Nephron (organoid): ENCODE measurements around the gene MEX3D.
"Not testable (repeated sequence)": the region's sequence is repeated elsewhere in the genome, so short reads cannot be mapped to it uniquely, and the experiment has no call there.

Source experiments
- H3K27ac Mint-ChIP-seq, 3 experiments: 2 replicates each; pipeline ENCODE4 v1.8.0; 2020; ENCODE audit warnings: mixed read lengths in 3 of 3, mild to moderate bottlenecking in 2 of 3, moderate library complexity in 1 of 3
- H3K27me3 Mint-ChIP-seq: 2 replicates; pipeline ENCODE4 v1.8.0; 2021; ENCODE audit warnings: low read depth, mild to moderate bottlenecking, moderate library complexity, mixed read lengths
- H3K36me3 Mint-ChIP-seq: 2 replicates; pipeline ENCODE4 v1.8.0; 2020; ENCODE audit warnings: low read depth, mixed read lengths
- H3K4me1 Mint-ChIP-seq: 2 replicates; pipeline ENCODE4 v1.8.0; 2020; ENCODE audit warnings: mixed read lengths
- H3K4me3 Mint-ChIP-seq, 3 experiments: 2 replicates each; pipeline ENCODE4 v1.8.0; 2020; ENCODE audit warnings: mild to moderate bottlenecking in 3 of 3, mixed read lengths in 3 of 3, moderate library complexity in 2 of 3
- H3K9me3 Mint-ChIP-seq: 2 replicates; pipeline ENCODE4 v1.8.0; 2020; ENCODE audit warnings: mixed read lengths
- TF ChIP-seq, protein P1 (sequence below), 3 experiments: fragments of 200-600 bp; sonication (generic); IDR thresholded peaks; one replicate each; pipeline ENCODE4 v1.5.0; 2021; ENCODE audit warnings: antibody characterized with exemption in 3 of 3; ENCODE audit not compliant: unreplicated experiment in 3 of 3

MEX3D gene

DNA sequence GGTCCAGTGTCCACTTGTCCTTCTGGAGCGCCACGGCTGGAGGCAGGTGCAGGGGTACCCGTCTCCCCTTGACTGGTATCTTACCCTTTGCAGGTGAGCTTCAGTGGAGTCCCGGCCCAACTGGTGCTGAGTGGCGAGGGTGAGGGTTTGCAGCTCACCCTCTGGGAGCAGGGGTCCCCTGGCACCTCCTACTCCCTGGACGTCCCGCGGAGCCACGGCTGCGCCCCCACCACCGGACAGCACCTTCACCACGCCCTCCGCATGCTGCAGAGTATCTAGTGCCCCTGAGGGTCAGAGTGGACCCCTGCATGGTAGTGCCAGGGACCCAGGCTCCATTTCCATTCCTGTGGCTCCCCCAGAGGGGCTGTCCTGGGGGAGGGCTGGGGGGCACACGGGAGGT lies 33.2 kb downstream of the MEX3D start:
- TF ChIP-seq, protein P1, sequence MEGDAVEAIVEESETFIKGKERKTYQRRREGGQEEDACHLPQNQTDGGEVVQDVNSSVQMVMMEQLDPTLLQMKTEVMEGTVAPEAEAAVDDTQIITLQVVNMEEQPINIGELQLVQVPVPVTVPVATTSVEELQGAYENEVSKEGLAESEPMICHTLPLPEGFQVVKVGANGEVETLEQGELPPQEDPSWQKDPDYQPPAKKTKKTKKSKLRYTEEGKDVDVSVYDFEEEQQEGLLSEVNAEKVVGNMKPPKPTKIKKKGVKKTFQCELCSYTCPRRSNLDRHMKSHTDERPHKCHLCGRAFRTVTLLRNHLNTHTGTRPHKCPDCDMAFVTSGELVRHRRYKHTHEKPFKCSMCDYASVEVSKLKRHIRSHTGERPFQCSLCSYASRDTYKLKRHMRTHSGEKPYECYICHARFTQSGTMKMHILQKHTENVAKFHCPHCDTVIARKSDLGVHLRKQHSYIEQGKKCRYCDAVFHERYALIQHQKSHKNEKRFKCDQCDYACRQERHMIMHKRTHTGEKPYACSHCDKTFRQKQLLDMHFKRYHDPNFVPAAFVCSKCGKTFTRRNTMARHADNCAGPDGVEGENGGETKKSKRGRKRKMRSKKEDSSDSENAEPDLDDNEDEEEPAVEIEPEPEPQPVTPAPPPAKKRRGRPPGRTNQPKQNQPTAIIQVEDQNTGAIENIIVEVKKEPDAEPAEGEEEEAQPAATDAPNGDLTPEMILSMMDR (IDR thresholded peaks at IDR 0.05; ENCODE audit: unreplicated experiment in 3 of 3) = no peak
- no peaks in the 10 kb centered on the region for H3K9me3 Mint-ChIP-seq
- H3K4me1 Mint-ChIP-seq = no peaks in the 10 kb centered on the region
- H3K4me3 Mint-ChIP-seq = no peak overlapping the region
- no peaks in the 10 kb centered on the region for H3K36me3 Mint-ChIP-seq
- H3K27ac Mint-ChIP-seq = no peak overlapping the region
- H3K27me3 Mint-ChIP-seq = peaks cover 20% of the 10 kb centered on the region

DNA sequence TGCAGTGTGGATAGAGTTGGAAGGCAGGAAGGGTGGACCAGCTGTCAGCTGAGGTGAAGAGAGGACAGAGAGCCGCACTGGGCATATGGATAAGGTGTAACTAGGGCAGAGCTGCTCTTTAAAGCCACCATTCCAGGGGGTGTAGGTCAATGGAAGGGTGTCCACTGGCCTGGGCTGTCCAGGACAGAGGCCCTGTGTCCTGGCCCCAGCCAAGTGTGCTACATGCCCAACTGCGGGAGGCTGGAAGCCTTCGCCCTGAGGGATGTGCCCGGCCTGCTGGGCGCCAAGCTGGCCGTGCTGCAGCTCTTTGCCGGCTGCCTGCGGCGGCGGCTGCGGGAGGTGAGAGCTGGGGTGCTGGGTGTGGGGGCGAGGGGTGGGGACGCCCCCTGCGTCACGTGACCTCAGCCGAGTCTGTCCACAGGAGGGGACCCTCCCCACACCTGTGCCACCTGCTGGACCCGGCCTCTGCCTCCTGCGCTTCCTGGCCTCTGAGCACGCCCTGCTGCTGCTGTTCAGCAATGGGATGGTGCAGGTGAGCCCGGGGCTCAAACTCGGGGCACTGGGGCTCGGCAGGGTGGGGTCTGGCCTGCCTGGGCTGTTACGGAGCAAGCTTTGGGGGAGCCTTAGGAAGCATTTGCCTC lies 34.5 kb downstream of the MEX3D start:
- H3K4me1 Mint-ChIP-seq = no peaks in the 10 kb centered on the region
- TF ChIP-seq, protein P1 (IDR thresholded peaks at IDR 0.05; ENCODE audit: unreplicated experiment in 3 of 3) = no peak
- no peaks in the 10 kb centered on the region for H3K9me3 Mint-ChIP-seq
- no peak overlapping the region for H3K27ac Mint-ChIP-seq
- peaks cover 25% of the 10 kb centered on the region for H3K27me3 Mint-ChIP-seq
- H3K4me3 Mint-ChIP-seq = no peak overlapping the region
- no peaks in the 10 kb centered on the region for H3K36me3 Mint-ChIP-seq

DNA sequence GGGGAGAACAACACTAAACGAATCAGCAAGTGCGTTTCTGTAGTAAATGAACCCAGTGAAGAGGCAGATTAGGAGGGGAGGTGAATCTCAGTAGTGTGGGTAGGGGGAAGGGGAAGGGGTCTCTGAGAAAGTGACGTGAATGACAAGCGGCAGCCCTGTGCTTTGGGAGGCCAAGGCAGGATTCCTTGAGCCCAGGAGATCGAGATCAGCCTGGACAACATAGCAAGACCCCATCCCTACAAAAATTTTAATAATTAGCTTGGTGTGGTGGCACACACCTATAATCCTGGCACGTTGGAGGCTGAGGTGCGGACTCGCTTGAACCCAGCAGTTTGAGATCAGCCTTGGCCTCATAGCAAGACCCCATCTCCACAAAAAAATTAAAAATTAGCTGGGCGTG lies 36.1 kb downstream of the MEX3D start:
- Mint-ChIP-seq H3K27me3 (peaks cover 29% of the 10 kb centered on the region), H3K36me3 (no peaks in the 10 kb centered on the region), H3K4me3 (no peak overlapping the region), H3K27ac (no peak overlapping the region), H3K4me1 (no peaks in the 10 kb centered on the region), H3K9me3 (no peaks in the 10 kb centered on the region)
- TF ChIP-seq, protein P1 (IDR thresholded peaks at IDR 0.05; ENCODE audit: unreplicated experiment in 3 of 3) = no peak

DNA sequence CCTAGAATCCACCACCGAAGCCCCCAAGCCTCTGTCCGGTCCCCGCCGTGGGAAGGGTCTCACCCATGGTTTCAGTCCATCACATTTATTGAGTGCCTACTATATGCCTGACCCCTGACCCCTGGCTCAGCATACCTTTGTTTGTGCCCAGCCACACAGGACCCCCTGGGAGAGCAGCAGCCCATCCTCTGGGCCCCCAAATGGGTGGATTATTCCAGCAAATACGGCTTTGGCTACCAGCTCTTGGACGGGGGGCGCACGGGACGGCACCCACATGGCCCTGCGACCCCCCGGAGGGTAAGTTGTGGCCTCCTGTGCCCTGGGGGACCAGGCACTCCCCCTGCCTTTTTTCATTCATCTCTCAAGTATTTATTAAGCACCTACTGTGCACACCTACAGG lies 36.5 kb downstream of the MEX3D start:
- no peak overlapping the region for H3K27ac Mint-ChIP-seq
- TF ChIP-seq, protein P1 (IDR thresholded peaks at IDR 0.05; ENCODE audit: unreplicated experiment in 3 of 3) = no peak
- no peaks in the 10 kb centered on the region for H3K36me3 Mint-ChIP-seq
- H3K9me3 Mint-ChIP-seq = no peaks in the 10 kb centered on the region
- no peaks in the 10 kb centered on the region for H3K4me1 Mint-ChIP-seq
- H3K27me3 Mint-ChIP-seq = peaks cover 32% of the 10 kb centered on the region
- no peak overlapping the region for H3K4me3 Mint-ChIP-seq

DNA sequence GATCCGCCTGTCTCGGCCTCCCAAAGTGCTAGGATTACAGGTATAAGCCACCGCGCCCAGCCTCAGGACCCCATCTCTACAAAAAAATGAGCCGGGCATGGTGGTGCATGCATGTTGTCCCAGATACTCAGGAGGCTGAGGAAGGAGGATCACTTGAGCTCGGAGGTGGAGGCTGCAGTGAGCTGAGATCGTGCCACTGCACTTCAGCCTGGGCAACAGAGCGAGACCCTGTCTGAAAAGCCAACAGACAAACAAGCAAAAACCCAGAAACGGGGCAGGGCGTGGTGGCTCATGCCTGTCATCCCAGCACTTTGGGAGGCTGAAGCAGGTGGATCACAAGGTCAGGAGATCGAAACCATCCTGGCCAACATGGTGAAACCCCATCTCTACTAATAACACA lies 37.3 kb downstream of the MEX3D start:
- H3K36me3 Mint-ChIP-seq, H3K4me1 Mint-ChIP-seq, H3K4me3 Mint-ChIP-seq, H3K9me3 Mint-ChIP-seq, H3K27ac Mint-ChIP-seq: not testable (repeated sequence)
- H3K27me3 Mint-ChIP-seq = peaks cover 39% of the 10 kb centered on the region

DNA sequence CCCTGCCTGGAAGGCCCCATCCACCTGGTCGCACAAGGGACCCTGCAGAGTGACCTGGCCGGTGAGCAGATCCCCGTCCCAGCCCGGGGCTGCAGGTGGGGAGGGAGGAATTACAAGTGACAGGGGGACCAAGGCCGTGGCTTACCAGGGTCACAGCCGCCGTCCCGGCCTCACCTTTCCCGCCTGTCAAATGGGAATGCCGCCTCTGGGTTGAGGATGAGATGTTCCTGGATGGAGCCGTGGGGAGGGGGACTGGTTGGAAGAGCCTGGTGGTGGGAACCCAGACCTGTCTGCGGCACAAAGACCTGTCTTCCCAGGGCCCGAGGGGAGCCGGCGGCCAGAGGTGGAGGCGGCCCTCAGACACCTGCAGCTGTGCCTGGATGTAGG lies 38.7 kb downstream of the MEX3D start:
- Mint-ChIP-seq H3K4me1 (peaks cover 6% of the 10 kb centered on the region), H3K9me3 (no peaks in the 10 kb centered on the region), H3K27ac (no peak overlapping the region), H3K27me3 (peaks cover 48% of the 10 kb centered on the region), H3K36me3 (no peaks in the 10 kb centered on the region), H3K4me3 (no peak overlapping the region)
- TF ChIP-seq, protein P1 (IDR thresholded peaks at IDR 0.05; ENCODE audit: unreplicated experiment in 3 of 3) = no peak
